GM12801 (cell line): ENCODE results near the gene GPR143.

Experiments used
- CTCF ChIP-seq: IDR thresholded peaks from one replicate; pipeline ENCODE4 v1.5.1; 2011; ENCODE audit warnings: control low read depth; ENCODE audit not compliant: insufficient read length; ENCODE audit errors: extremely low read depth

The GPR143 gene

GRCh38 chrX:9717376-9717775, 48.3 kb downstream of the GPR143 start:
- no peak for TF ChIP-seq CTCF

GRCh38 chrX:9710332-9710731, 55.3 kb downstream of the GPR143 start:
- TF ChIP-seq CTCF = no peak

DNA sequence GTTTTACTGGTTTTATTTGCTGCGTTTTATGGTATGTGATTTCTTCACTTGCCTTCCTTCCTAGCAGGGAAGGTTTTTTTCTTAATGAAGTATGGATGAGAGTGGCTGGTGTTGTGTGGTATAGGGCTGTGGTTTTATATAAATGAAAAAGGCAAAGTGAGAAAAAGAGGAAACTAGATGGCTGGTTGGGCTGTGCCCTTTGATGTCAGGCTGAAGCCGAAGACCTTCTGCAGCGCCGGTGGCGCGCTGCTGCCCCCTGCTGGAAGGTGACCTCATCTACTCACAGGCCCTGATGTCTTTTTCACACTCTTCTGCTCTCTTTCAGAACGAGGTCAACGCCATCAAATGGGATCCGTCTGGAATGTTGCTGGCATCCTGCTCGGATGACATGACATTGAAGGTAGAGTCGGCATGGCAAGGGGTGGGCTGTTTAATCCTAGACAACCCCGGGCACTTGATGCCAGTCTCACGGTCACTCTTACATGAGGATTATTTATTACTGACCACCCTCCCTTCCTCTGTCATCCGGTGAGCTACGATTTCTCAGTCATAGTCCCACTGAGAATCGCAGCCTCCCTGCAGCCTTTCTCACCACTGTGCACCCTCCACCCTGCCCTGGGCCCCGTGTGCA, 56.6 kb downstream of the GPR143 start:
- no peak for TF ChIP-seq CTCF

GRCh38 chrX:9708086-9708485, 57.6 kb downstream of the GPR143 start:
- TF ChIP-seq CTCF = no peak

GRCh38 chrX:9707306-9708033, 58.2 kb downstream of the GPR143 start:
- no peak for TF ChIP-seq CTCF

DNA sequence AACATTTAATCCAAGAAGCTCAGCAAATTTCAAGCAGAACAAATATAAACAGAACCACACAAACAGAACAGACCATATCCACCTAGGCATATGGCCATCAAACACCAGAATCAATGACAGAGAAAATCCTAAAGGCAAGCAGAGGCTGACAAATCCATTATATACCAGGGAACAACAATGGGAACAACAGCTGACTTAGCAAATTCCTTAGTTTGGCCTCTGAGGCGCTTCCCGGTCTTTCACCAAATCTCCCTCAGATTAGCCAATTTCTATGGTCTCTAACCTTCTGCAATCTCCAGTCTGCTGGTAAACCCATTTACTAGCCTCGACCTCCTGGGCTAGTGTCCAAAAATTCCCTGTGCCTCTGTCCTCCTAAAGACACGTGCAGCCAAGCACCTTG, 59.2 kb downstream of the GPR143 start:
- no peak for TF ChIP-seq CTCF

- TF ChIP-seq CTCF = no peak
These were observed 60.7 kb downstream of the GPR143 start for GRCh38 chrX:9704876-9705465.
